ENCODE measurements around the gene WFDC11. TPM values are rescaled to one million over a fixed set of nuclear protein-coding genes. Genes with fewer than 3 reads are reported as not detected.

WFDC11 gene
- total RNA-seq, 2 experiments from 2014 or later: not detected

- no peak overlapping the region for H3K4me3 ChIP-seq (ENCODE audit: low read depth, low read length, poor library complexity, severe bottlenecking)
- ChIA-PET CTCF (ENCODE audit: unreplicated experiment) (no interaction called here), POLR2A (no interaction called here)
- no peaks in the 10 kb centered on the region for H3K4me1 ChIP-seq (ENCODE audit: insufficient read depth, low read length, poor library complexity, severe bottlenecking)
- DNase-seq (ENCODE audit: low spot score): no peak
- no peak overlapping the region for H3K4me2 ChIP-seq (ENCODE audit: low read length)
- no peaks in the 10 kb centered on the region for H3K9me3 ChIP-seq (ENCODE audit: low read length)
- TF ChIP-seq CTCF (conservative IDR thresholded peaks at IDR 0.05; ENCODE audit: low read length) (no peak), EZH2phosphoT487 (IDR thresholded peaks at IDR 0.05; ENCODE audit: borderline replicate concordance, low read depth, low read length) (no peak)
- H3K36me3 ChIP-seq (ENCODE audit: insufficient read depth, low read length): no peaks in the 10 kb centered on the region
- H2AFZ ChIP-seq (ENCODE audit: low read length): no peak overlapping the region
- BruUV-seq (replicated peaks): no TSS peak
- peaks cover 4% of the 10 kb centered on the region; the same call in 1 of the 2 replicates for H3K9me2 ChIP-seq (ENCODE audit: insufficient read depth, low read length)
- no peak overlapping the region for H3K27ac ChIP-seq (ENCODE audit: low read depth, low read length, poor library complexity, severe bottlenecking)
- H3K79me2 ChIP-seq (ENCODE audit: insufficient read depth, low read depth, low read length): no peaks in the 10 kb centered on the region
- intact Hi-C loops (cut with micrococcal nuclease; ENCODE audit: unreplicated experiment): no loop called here
- no peaks in the 10 kb centered on the region for H4K20me1 ChIP-seq (ENCODE audit: insufficient read depth, low read length)
Observed at GRCh38 chr20:45612314-45612713, 57.7 kb downstream of the WFDC11 start.

DNA sequence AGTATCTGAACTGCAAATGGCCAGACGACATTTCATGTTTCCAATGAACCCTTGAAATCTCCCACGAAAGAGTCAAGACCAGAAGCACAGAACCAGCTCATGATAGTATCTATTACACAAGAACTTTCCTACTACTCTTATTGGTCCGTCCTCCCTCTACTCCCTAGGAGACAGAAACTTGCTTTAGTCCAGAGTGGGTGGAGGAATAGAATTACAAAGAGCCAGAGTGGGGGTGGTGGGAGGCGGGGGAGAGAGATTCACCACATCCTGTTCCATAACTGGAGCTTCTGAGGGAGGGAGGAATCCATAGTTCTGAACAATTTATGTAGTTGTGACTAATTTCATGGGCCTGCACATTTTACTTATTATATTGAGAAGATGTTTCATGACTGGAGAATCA, 59.0 kb downstream of the WFDC11 start:
- no peaks in the 10 kb centered on the region for H3K9me3 ChIP-seq (ENCODE audit: low read length)
- no peaks in the 10 kb centered on the region for H3K36me3 ChIP-seq (ENCODE audit: insufficient read depth, low read length)
- intact Hi-C loops (cut with micrococcal nuclease; ENCODE audit: unreplicated experiment): no loop called here
- H2AFZ ChIP-seq (ENCODE audit: low read length): no peak overlapping the region
- CTCF ChIA-PET (ENCODE audit: unreplicated experiment): no interaction called here
- TF ChIP-seq CTCF (conservative IDR thresholded peaks at IDR 0.05; ENCODE audit: low read length): no peak
- no peak for TF ChIP-seq EZH2phosphoT487 (IDR thresholded peaks at IDR 0.05; ENCODE audit: borderline replicate concordance, low read depth, low read length)
- H3K4me2 ChIP-seq (ENCODE audit: low read length): no peak overlapping the region
- peaks cover 1% of the 10 kb centered on the region; the same call in 1 of the 2 replicates for H3K9me2 ChIP-seq (ENCODE audit: insufficient read depth, low read length)
- no peaks in the 10 kb centered on the region for H4K20me1 ChIP-seq (ENCODE audit: insufficient read depth, low read length)
- no peaks in the 10 kb centered on the region for H3K79me2 ChIP-seq (ENCODE audit: insufficient read depth, low read depth, low read length)
- BruUV-seq (replicated peaks): no TSS peak
- no peak overlapping the region for H3K27ac ChIP-seq (ENCODE audit: low read depth, low read length, poor library complexity, severe bottlenecking)
- DNase-seq (ENCODE audit: low spot score): no peak
- H3K4me1 ChIP-seq (ENCODE audit: insufficient read depth, low read length, poor library complexity, severe bottlenecking): no peaks in the 10 kb centered on the region
- POLR2A ChIA-PET: no interaction called here
- no peak overlapping the region for H3K4me3 ChIP-seq (ENCODE audit: low read depth, low read length, poor library complexity, severe bottlenecking)

GRCh38 chr20:45607810-45608209, 62.2 kb downstream of the WFDC11 start:
- H2AFZ ChIP-seq (ENCODE audit: low read length): no peak overlapping the region
- DNase-seq (ENCODE audit: low spot score): no peak
- H4K20me1 ChIP-seq (ENCODE audit: insufficient read depth, low read length): no peaks in the 10 kb centered on the region
- CTCF ChIA-PET (ENCODE audit: unreplicated experiment): no interaction called here
- POLR2A ChIA-PET: interaction anchor here (0.5 kb wide), 1 partner anchor 136 kb away, joined by 3 read pairs; no protein-coding TSS in a partner anchor
- intact Hi-C loops (cut with micrococcal nuclease; ENCODE audit: unreplicated experiment): no loop called here
- H3K9me3 ChIP-seq (ENCODE audit: low read length): no peaks in the 10 kb centered on the region
- H3K27ac ChIP-seq (ENCODE audit: low read depth, low read length, poor library complexity, severe bottlenecking): no peak overlapping the region
- BruUV-seq (replicated peaks): no TSS peak
- H3K36me3 ChIP-seq (ENCODE audit: insufficient read depth, low read length): no peaks in the 10 kb centered on the region
- no peak overlapping the region for H3K4me2 ChIP-seq (ENCODE audit: low read length)
- TF ChIP-seq CTCF (conservative IDR thresholded peaks at IDR 0.05; ENCODE audit: low read length): no peak
- TF ChIP-seq EZH2phosphoT487 (IDR thresholded peaks at IDR 0.05; ENCODE audit: borderline replicate concordance, low read depth, low read length): no peak
- no peaks in the 10 kb centered on the region for H3K9me2 ChIP-seq (ENCODE audit: insufficient read depth, low read length)
- no peaks in the 10 kb centered on the region for H3K79me2 ChIP-seq (ENCODE audit: insufficient read depth, low read depth, low read length)
- H3K4me1 ChIP-seq (ENCODE audit: insufficient read depth, low read length, poor library complexity, severe bottlenecking): no peaks in the 10 kb centered on the region
- H3K4me3 ChIP-seq (ENCODE audit: low read depth, low read length, poor library complexity, severe bottlenecking): no peak overlapping the region

Small RNA genes within 50 kb of the gene (microRNA-seq; reads per million reads assigned to microRNA genes)
- gene MIR3617 (ENCODE audit: borderline replicate concordance): not detected

Small RNA genes within 50 kb of the gene (small RNA-seq; reads per million reads assigned to genes)
- gene MIR3617: not detected

Other genes with a start within 250 kb of the WFDC11 start
- 4.4 TPM in 1 of 2 replicates, not detected in the other for gene WFDC2, start 200.5 kb downstream of the WFDC11 start, total RNA-seq (2014; rRNA removed; shearing (Covaris generic))
- gene WFDC2, start 200.5 kb downstream of the WFDC11 start, total RNA-seq (2022): 0.46 TPM in 1 of 2 replicates, not detected in the other
- gene SPINT3, start 154.6 kb downstream of the WFDC11 start, total RNA-seq (2014; rRNA removed; shearing (Covaris generic)): not detected in 2 replicates
- not detected in 2 replicates for gene SPINT3, start 154.6 kb downstream of the WFDC11 start, total RNA-seq (2022)
- not detected in 2 replicates for gene WFDC6, start 130.8 kb downstream of the WFDC11 start, total RNA-seq (2014; rRNA removed; shearing (Covaris generic))
- gene WFDC6, start 130.8 kb downstream of the WFDC11 start, total RNA-seq (2022): not detected in 2 replicates
- gene EPPIN, start 122.8 kb downstream of the WFDC11 start, total RNA-seq (2014; rRNA removed; shearing (Covaris generic)): not detected in 2 replicates
- not detected in 2 replicates for gene EPPIN, start 122.8 kb downstream of the WFDC11 start, total RNA-seq (2022)
- gene WFDC8, start 91.0 kb downstream of the WFDC11 start, total RNA-seq (2014; rRNA removed; shearing (Covaris generic)): not detected in 2 replicates
- gene WFDC8, start 91.0 kb downstream of the WFDC11 start, total RNA-seq (2022): not detected in 2 replicates
- not detected in 2 replicates for gene WFDC10A, start 40.5 kb downstream of the WFDC11 start, total RNA-seq (2014; rRNA removed; shearing (Covaris generic))
- gene WFDC10A, start 40.5 kb downstream of the WFDC11 start, total RNA-seq (2022): not detected in 2 replicates
- gene WFDC9, start 39.0 kb downstream of the WFDC11 start, total RNA-seq (2014; rRNA removed; shearing (Covaris generic)): not detected in 2 replicates
- not detected in 2 replicates for gene WFDC9, start 39.0 kb downstream of the WFDC11 start, total RNA-seq (2022)
- gene WFDC13, start 31.8 kb upstream of the WFDC11 start, total RNA-seq (2014; rRNA removed; shearing (Covaris generic)): not detected in 2 replicates
- gene WFDC13, start 31.8 kb upstream of the WFDC11 start, total RNA-seq (2022): not detected in 2 replicates
- gene WFDC10B, start 34.8 kb upstream of the WFDC11 start, total RNA-seq (2014; rRNA removed; shearing (Covaris generic)): not detected in 2 replicates
- not detected in 2 replicates for gene WFDC10B, start 34.8 kb upstream of the WFDC11 start, total RNA-seq (2022)
- gene SPINT4, start 52.1 kb upstream of the WFDC11 start, total RNA-seq (2014; rRNA removed; shearing (Covaris generic)): not detected in 2 replicates
- not detected in 2 replicates for gene SPINT4, start 52.1 kb upstream of the WFDC11 start, total RNA-seq (2022)
- not detected in 2 replicates for gene WFDC3, start 121.6 kb upstream of the WFDC11 start, total RNA-seq (2014; rRNA removed; shearing (Covaris generic))
- not detected in 2 replicates for gene WFDC3, start 121.6 kb upstream of the WFDC11 start, total RNA-seq (2022)
- 25.8 and 30.5 TPM in 2 replicates for gene DNTTIP1, start 121.7 kb upstream of the WFDC11 start, total RNA-seq (2014; rRNA removed; shearing (Covaris generic))
- 38.7 and 38.8 TPM in 2 replicates for gene DNTTIP1, start 121.7 kb upstream of the WFDC11 start, total RNA-seq (2022)
- gene UBE2C, start 142.4 kb upstream of the WFDC11 start, total RNA-seq (2014; rRNA removed; shearing (Covaris generic)): 225 and 269 TPM in 2 replicates
- 222 and 255 TPM in 2 replicates for gene UBE2C, start 142.4 kb upstream of the WFDC11 start, total RNA-seq (2022)
- gene TNNC2, start 157.1 kb upstream of the WFDC11 start, total RNA-seq (2014; rRNA removed; shearing (Covaris generic)): not detected in 2 replicates
- gene TNNC2, start 157.1 kb upstream of the WFDC11 start, total RNA-seq (2022): not detected in 2 replicates
- 0.49 and 0.79 TPM in 2 replicates for gene SNX21, start 163.6 kb upstream of the WFDC11 start, total RNA-seq (2014; rRNA removed; shearing (Covaris generic))
- 0.49 and 1.1 TPM in 2 replicates for gene SNX21, start 163.6 kb upstream of the WFDC11 start, total RNA-seq (2022)
- gene ACOT8, start 187.2 kb upstream of the WFDC11 start, total RNA-seq (2014; rRNA removed; shearing (Covaris generic)): 37.1 and 44.6 TPM in 2 replicates
- gene ACOT8, start 187.2 kb upstream of the WFDC11 start, total RNA-seq (2022): 28.0 and 28.2 TPM in 2 replicates
- gene ZSWIM3, start 187.4 kb upstream of the WFDC11 start, total RNA-seq (2014; rRNA removed; shearing (Covaris generic)): 5.7 and 12.0 TPM in 2 replicates
- 6.0 and 6.8 TPM in 2 replicates for gene ZSWIM3, start 187.4 kb upstream of the WFDC11 start, total RNA-seq (2022)
- gene ZSWIM1, start 211.0 kb upstream of the WFDC11 start, total RNA-seq (2014; rRNA removed; shearing (Covaris generic)): 10.9 and 19.2 TPM in 2 replicates
- gene ZSWIM1, start 211.0 kb upstream of the WFDC11 start, total RNA-seq (2022): 12.7 and 13.9 TPM in 2 replicates
- 5.8 and 6.1 TPM in 2 replicates for gene SPATA25, start 217.4 kb upstream of the WFDC11 start, total RNA-seq (2014; rRNA removed; shearing (Covaris generic))
- gene SPATA25, start 217.4 kb upstream of the WFDC11 start, total RNA-seq (2022): 5.8 and 5.9 TPM in 2 replicates
- gene NEURL2, start 221.0 kb upstream of the WFDC11 start, total RNA-seq (2014; rRNA removed; shearing (Covaris generic)): 6.0 and 10.7 TPM in 2 replicates
- 6.2 and 9.9 TPM in 2 replicates for gene NEURL2, start 221.0 kb upstream of the WFDC11 start, total RNA-seq (2022)
- 27.1 and 33.1 TPM in 2 replicates for gene CTSA, start 221.1 kb upstream of the WFDC11 start, total RNA-seq (2014; rRNA removed; shearing (Covaris generic))
- gene CTSA, start 221.1 kb upstream of the WFDC11 start, total RNA-seq (2022): 36.4 and 36.7 TPM in 2 replicates
- 14.3 and 17.1 TPM in 2 replicates for gene PLTP, start 241.9 kb upstream of the WFDC11 start, total RNA-seq (2014; rRNA removed; shearing (Covaris generic))
- 12.7 and 15.8 TPM in 2 replicates for gene PLTP, start 241.9 kb upstream of the WFDC11 start, total RNA-seq (2022)

All from OCI-LY7 (cell line).